Retina (tissue), 1 donor: ENCODE measurements around the gene SDC4.

Experiments
- DNase-seq: peaks from one replicate; pipeline ENCODE4 v3.0.0-alpha.2; 2016

Gene SDC4

DNA sequence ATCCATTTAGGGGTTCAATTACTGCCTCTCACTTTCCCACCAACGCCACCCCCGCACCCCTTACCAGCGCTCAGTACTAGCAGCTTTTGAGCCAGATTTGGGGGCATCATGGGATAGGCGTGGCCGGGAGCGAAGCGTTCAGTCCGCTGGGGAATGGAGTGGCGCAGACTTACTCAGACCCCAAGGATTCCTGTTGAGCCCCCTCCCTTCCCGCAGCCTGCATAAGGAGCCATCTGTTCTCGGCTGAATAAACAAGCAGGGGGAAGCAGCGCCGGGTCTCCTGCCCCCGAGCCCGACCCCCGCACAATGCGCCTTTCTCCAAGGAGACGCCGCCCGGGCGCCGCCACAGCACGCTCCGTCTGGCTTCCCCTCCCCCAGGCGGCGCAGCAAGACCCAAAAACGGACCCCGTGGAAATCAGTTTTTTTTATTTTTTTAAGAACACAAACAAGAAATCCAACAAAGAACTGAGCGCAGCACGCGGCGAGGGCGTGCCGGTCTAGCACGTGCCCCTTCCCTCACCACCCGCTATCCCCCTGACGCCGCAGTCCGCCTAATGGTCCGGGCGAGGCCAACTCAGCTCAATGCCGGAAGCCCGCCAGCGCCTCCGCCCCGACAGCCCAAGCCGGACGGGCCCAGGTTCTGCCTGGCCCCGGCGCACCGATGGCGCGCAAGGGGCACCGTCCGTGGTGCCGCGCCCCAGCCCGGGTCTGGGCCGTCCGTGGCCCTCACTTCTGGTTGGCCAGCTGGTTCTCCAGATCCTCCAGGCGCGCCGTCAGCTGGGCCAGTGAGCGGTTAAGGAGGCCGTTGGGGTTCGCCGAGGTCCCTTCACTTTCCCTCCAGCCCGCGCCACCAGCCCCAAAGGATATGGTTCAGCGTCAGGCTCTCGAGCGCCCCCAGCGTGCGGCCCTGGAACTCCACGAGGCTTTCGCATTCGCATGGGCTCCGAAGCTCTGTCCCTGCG, 54.9 kb downstream of the SDC4 start:
- peak; percentile 97 for DNase-seq

DNA sequence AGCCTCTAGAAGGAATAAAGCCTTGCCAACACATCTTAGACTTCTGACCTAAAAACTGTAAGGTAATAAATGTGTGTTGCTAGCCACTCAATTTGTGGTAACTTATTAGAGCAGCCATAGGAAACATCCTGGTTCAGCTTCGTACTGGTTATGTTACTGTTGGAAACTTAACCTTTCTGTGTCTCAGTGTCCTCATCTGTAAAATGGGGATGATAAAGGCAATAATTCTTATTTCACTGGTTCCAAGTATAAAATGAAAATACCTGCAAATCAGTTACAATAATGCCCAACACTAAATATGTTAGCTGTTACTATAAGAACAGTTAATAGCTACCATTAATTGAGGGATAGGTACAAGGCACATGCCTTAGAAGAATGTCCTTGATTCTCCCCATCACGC, 55.9 kb downstream of the SDC4 start:
- DNase-seq, result no peak

DNA sequence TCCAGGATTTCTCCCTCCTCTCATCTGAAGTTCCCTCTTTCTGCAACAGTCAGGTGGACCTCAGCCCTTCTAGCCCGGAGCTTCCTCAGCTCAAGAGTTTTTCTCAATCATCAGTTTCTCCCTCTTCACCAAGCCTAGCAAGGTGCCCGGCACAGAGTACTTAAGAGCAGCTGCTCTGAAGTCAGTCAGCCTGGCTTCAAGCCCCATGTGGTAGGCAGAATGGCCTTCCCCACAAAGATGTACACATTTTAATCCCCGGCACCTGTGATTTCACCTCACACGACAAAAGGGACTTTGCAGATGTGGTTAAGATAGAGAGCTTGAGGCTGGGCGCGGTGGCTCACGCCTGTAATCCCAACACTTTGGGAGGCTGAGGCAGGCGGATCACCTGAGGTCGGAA, 56.7 kb downstream of the SDC4 start:
- no peak for DNase-seq

DNA sequence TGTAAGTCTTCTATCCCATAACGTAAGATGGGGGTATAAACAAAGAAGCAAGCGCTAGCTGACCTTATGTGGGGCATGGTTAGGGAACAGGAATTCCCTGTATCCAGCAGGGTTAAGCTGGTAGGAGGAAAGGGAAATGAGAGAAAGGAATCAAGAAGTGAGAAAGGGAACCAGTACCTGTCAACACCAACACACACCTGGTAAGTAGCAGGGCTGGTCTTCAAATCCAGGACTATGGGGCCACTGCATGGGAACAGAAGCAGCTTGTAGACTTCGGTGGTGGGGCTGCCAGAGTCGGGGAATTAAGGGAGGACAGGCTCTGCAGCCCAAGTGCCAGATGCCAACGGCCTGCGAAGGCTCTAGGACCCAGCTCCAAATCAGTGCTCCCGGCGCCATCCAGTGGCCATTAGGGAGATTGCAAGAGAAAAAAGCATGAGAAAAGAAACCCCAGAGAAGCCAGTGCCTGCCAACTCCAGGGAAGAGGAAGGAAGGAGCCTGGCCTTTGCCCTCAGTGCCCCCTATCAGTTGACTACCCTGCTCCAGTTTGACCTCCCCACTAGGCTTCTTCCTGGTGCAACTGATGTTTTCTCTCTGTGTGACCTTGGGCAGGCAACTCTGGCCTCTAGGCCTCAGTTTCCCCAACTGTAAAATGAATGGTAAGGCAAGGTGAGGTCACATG, 57.4 kb downstream of the SDC4 start:
- DNase-seq, result peak; percentile 93

GRCh38 chr20:45289942-45290676, 58.1 kb downstream of the SDC4 start:
- no peak for DNase-seq

- DNase-seq, result no peak
These were observed 59.4 kb downstream of the SDC4 start for GRCh38 chr20:45288860-45289259.

DNA sequence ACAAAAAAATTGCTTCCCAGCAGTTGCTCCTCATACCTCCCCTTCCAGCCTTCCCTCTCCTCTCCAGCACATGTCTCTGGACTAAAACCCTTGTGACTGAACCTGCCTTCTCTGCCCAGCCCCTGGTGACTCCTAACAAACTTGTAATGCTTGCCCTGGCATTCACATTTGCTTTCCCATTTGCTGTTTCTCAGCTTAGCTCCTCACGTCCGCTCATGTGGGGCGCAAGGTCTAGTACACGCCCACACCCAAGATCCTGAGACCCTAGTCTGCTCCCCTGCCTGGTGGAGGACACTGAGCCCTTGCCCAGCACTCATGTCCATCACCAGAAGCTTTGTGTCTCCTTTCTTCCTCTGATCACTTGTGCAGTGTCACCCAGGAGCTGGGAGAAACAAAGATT, 59.8 kb downstream of the SDC4 start:
- DNase-seq, result no peak

GRCh38 chr20:45283551-45284057, 64.6 kb downstream of the SDC4 start:
- DNase-seq, result no peak

GRCh38 chr20:45282700-45283550, 65.3 kb downstream of the SDC4 start:
- DNase-seq, result no peak

- DNase-seq, result no peak
These were observed 68.2 kb downstream of the SDC4 start for GRCh38 chr20:45279992-45280391.

- DNase-seq, result no peak
These were observed 72.9 kb downstream of the SDC4 start for GRCh38 chr20:45275338-45275737.
